ENCODE data around the gene MLLT11.
A peak's percentile ranks its signal among the peaks of the same experiment; 100 is the strongest.

The MLLT11 gene, protein sequence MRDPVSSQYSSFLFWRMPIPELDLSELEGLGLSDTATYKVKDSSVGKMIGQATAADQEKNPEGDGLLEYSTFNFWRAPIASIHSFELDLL

DNA sequence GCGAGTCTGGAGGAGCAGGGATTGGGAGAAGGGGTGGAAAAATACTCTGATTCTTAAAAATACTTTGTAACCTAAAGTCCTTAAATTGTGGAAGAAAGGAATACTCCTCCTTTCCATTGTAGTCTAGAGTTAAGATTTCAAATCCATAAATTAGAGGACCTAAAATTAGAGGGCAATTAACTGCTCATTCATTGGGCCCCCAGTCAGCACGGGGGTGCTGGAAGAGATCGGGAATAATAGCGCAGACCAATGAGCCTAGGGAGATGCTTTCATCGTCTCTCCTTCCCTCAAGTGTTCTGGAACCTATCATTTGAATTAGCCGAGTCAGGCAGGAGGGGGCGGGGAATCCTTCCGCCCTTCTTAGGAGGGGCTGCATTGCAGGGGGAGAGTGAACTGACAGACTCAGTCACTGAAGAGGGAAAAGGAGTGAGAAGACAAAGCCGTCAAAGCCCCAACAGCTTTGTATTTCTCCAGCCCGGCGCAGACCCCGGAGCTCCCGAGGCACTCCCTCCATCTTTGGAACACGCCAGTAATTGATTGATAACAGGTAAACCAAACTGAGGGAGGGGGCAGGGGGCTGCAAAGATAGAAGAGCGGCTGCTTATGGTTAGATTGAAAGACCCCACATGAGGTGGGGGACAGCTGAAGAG lies at the start of gene MLLT11:
MLLT11 (plus strand) TSS at position 391 of the 650 bp plus-strand sequence. CDS start 6,828 bp downstream, outside the sequence.
- peak; percentile 86 for DNase-seq (ENCODE audit: low spot score)

DNA sequence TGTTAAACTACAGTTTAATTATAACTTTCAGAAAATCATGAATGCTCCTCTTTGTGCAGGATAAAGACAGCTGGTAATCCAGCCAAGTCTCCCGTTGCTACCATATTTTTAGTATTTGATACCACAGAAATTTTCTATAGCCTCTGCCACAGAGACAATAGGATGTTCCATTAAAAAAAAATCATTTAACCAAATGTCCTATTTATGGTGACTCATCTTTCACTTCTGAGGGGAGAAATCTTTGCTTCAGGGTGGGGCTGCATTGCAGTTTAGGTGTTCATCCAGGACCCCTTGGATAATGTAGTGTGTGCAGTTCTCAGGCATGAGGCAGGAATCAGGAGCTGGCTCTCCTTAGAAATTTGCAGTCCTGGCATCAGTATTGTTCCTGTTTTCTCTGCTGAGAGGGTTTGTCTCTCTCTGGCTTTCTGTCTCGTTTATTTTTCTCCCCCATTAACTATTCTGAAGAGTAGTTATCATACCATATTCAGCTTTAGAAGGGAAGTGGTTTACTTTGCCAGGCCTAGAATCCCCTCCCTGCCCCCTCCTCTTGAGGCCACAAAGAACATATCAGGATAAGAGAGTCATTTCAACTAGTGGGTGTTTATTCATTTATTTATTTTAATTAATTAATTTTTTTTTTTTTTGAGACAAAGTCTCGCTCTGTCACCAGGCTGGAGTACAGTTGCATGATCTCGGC lies 48.9 kb upstream of the MLLT11 start:
- no peak for DNase-seq (ENCODE audit: low spot score)

DNA sequence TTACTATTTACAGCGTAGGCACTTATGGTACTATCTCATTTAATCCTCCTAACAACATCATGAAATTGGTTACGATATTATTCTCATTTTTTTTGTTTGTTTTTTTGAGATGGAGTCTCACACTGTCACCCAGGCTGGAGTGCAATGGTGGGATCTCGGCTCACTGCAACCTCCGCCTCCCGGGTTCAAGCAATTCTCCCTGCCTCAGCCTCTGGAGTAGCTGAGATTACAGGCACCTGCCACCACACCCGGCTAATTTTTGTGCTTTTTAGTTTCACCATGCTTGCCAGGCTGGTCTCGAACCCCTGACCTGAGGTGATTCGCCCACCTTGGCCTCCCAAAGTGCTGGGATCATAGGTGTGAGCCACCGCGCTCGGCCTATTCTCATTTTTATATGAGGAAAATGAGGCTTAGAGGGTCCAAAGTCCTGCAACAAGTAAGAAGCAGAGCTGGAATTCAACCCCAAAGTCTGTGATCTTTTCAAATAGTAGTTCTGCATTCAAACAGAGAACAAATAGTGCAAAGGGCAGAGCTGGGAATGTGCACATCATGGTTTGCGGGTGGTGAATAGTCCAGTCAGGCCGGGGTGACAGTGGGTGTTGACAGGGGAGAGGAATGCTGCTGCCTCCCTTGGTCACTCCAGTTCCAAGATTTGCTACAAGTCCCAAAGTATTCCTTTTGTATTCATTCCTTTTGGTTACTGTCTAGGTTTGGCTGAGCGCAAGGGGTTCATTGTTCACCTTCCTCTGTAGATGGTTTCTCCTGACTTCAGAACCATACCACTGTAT lies 47.3 kb upstream of the MLLT11 start:
- DNase-seq (ENCODE audit: low spot score), result no peak

- DNase-seq (ENCODE audit: low spot score), result no peak
Observed at GRCh38 chr1:151013518-151013917, 46.7 kb upstream of the MLLT11 start.

DNA sequence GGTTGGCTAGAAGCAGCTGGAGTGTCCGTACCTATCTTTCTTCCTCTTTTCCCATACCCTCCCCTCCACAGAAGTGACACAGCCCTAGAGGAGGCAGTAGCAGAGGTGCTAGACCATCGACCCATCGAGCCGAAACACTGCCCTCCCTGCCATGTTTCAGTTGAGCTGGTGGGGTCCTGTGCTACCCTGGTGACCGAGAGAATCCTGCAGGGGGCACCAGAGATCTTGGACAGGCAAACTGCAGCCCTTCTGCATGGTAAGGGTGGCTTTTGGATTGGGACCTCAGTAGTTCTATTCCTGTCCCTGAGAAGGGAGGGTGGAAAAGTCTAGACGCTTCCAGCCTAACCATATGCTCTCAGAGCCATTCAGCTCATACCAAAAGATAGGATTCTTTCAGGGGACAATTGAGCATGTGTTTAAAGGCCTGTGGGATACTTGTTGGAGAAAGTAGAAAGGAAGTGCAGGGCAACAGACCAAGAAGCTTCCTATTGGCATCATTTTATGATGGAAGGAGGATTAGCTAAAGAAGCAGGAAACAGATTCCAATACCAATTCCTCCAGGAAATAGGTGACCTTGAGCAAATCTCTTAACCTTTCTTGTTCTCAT lies 35.6 kb upstream of the MLLT11 start:
- peak; percentile 83 for DNase-seq (ENCODE audit: low spot score)

- no peak for DNase-seq (ENCODE audit: low spot score)
Observed at GRCh38 chr1:151026460-151026859, 33.7 kb upstream of the MLLT11 start.

DNA sequence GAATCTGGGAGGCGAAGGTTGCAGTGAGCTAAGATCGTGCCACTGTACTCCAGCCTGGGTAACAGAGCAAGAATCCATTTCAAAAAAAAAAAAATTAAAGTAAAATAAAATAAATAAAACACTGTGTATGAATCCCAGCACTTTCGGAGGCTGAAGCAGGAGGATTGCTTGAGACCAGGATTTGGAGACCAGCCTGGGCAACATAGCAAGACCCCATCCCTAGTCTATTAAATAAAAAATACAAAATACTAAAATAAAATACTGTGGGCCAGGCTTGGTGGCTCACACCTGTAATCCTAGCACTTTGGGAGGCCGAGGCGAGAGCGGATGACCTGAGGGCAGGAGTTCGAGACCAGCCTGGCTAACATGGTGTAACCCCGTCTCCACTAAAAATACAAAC lies 28.0 kb upstream of the MLLT11 start:
- DNase-seq (ENCODE audit: low spot score), result no peak

DNA sequence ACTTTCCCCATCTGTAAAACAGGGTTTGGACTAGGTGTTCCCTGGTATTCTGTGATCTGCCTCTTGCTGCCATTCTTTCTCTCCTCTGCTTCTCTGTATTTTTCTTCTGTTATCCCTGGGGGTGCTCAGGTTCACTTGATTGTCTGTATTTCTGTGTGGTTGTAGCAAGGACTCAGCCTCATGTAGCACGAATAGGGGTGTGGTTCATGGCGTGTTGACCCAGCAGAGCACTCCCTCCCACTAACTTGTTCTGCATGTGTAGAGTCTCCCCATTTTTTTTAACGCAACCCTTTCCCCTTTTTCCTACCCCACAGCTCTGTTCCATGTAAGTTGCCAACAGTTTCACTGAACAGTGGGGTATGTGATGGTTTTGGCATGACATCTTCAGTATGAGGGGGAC lies 25.0 kb upstream of the MLLT11 start:
- no peak for DNase-seq (ENCODE audit: low spot score)

DNA sequence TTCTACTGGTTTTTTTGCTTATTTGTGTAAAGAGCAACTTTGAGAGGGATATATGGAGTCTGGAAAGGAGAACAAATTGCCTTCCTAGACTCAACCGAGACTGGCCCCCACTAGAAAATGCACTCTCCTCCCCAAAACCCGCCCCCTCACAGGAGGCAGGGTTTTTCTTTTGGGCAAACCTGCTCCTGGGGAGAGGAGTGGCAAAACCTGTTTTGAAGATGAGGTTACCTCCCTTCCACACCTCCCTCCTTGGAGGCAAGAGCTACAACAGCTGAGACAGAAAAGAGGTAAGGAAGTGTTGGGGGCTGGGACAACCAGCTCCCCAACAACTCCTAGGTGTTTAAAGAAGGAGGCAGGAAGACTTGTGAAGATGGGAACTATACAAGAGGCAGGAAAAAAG lies 23.8 kb upstream of the MLLT11 start, which contains the start of gene BNIPL:
BNIPL (plus strand) TSS at position 231 of the 400 bp plus-strand sequence; CDS start at position 371, 140 bp downstream.
- DNase-seq (ENCODE audit: low spot score), result no peak

DNA sequence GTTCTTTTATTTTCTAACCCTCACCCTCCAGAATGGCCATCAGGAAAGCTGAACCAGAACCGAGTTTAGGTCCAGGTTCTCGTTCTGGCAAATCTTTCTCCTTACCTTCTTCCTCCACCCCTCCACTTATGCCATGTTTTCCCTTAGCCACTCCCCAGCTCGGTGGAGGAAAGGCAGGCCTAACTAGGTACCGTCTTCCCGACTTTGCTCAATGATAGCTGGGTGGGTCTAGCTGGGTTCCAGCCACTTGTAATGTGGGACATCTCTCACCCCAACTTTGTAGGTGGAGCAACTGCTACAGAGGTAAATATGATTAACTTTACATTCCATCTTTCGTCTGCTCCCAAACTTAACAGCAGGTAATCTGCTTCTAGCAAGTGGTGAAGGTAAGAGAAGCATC lies 23.2 kb upstream of the MLLT11 start:
- no peak for DNase-seq (ENCODE audit: low spot score)

- DNase-seq (ENCODE audit: low spot score), result no peak
Observed at GRCh38 chr1:151039521-151039920, 20.7 kb upstream of the MLLT11 start.

GRCh38 chr1:151043163-151043562 lies 17.0 kb upstream of the MLLT11 start:
- DNase-seq (ENCODE audit: low spot score), result no peak

- DNase-seq (ENCODE audit: low spot score), result peak; percentile 85
Observed at GRCh38 chr1:151047591-151047924, 12.6 kb upstream of the MLLT11 start, which contains the start of gene C1orf56. TSS of gene C1orf56 (plus strand) at chr1:151047751. CDS start at chr1:151047848, 97 bp downstream.

DNA sequence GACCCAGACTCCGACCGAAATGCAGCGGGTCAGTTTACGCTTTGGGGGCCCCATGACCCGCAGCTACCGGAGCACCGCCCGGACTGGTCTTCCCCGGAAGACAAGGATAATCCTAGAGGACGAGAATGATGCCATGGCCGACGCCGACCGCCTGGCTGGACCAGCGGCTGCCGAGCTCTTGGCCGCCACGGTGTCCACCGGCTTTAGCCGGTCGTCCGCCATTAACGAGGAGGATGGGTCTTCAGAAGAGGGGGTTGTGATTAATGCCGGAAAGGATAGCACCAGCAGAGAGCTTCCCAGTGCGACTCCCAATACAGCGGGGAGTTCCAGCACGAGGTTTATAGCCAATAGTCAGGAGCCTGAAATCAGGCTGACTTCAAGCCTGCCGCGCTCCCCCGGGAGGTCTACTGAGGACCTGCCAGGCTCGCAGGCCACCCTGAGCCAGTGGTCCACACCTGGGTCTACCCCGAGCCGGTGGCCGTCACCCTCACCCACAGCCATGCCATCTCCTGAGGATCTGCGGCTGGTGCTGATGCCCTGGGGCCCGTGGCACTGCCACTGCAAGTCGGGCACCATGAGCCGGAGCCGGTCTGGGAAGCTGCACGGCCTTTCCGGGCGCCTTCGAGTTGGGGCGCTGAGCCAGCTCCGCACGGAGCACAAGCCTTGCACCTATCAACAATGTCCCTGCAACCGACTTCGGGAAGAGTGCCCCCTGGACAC lies 12.1 kb upstream of the MLLT11 start:
- DNase-seq (ENCODE audit: low spot score), result peak; percentile 80

DNA sequence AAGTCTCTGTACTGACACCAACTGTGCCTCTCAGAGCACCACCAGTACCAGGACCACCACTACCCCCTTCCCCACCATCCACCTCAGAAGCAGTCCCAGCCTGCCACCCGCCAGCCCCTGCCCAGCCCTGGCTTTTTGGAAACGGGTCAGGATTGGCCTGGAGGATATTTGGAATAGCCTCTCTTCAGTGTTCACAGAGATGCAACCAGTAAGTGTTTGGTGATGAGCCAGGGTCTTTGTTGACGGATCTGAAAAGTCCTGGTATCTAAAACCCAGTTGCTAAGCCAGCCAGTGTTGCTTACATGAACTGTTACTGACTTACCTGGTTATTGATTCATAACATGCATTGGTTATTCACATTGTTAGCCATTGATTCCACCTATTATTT lies 11.6 kb upstream of the MLLT11 start:
- DNase-seq (ENCODE audit: low spot score), result no peak

DNA sequence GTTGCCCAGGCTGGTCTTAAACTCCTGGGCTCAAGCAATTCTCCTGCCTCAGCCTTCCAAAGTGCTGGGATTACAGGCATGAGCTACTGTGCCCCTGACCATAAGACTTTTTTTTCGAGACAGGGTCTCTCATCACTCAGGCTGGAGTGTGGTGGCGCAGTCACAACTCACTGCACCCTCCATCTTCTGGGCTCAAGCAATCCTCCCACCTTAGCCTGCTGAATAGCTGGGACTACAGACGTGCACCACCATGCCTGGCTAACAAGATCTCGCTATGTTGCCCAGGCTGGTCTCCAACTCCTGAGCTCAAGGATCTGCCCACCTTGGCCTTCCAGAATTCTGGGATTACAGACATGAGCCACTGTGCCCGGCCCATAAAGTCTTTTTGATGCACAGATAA lies 10.7 kb upstream of the MLLT11 start:
- no peak for DNase-seq (ENCODE audit: low spot score)

DNA sequence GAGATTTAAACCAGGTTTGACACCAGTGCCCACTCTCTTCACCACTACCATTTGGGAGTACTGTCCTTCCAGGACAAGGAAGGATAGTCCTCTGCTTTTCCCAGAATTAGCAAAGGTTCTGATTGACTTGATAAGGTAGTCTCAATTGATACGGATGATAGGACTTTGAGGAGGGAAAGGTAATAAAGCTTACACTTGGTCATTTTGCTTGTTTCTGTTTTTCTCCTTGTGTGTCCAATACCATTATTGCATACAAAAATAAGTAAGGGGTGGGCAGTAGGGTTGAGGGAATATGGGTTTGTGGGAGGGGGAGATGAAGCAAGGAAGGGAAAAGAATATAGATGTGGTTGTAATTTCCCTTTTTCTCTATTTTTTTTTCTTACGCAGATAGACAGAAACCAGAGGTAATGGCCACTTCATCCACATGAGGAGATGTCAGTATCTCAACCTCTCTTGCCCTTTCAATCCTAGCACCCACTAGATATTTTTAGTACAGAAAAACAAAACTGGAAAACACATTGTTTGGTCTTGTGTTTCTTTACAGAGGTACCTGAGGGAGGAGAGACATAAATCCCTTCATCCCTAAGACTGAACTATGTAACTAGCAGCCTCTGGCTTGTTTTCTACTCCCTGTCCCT lies 10.0 kb upstream of the MLLT11 start:
- DNase-seq (ENCODE audit: low spot score), result no peak

GRCh38 chr1:151051356-151052009 lies 8.7 kb upstream of the MLLT11 start:
- no peak for DNase-seq (ENCODE audit: low spot score)

DNA sequence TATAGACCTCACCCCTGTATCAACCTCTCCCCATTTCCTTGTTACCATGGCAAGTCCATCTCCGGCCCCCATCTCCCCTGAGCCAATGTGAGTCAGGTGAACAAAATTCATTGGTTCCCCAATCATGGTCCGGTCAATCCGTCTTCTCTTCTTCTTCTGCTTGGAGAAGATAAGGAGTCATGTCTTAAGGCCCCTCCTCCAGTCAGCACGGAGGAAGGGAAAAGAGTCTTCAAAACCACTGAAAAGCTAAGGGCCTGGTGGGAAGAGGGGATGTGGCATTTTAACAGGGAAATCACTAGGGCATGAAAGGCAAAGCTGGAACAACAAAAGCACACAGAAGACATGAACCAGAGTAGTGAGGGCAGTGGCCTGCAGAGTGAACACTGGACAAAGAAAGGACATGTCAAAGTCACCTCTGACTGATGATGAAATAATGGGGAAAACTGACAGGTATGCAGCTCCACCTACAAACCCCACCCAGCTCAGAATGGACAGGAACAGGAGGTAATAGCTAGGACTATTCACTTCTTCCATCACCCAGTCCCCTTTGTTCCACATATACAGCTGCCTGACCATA lies 5.1 kb upstream of the MLLT11 start:
- DNase-seq (ENCODE audit: low spot score), result no peak

DNA sequence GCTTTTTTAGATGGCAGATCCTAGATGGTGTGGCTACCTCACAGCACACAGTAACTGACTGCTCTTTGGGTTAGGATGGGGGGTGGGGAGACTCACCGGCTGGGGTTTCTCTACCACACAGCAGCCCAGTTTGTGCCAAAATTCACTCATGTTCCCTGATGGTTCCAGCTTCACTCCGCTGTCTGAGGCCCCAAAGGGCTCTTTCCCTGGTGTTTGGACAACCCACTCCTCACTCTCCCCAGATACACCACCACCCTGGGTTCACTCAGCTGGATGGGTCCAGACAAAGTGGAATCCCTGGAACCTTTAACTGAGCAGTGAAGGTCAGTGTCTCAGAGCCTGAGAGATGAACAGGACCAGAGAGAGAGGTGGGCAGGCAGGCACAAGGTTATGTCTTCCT lies 4.6 kb upstream of the MLLT11 start:
- DNase-seq (ENCODE audit: low spot score), result no peak
